Mesendoderm (in vitro differentiated cells): Measurements from ENCODE around the gene TSEN2.

Experiments used
- DNase-seq: peaks from one replicate; pipeline ENCODE4 v3.0.0; 2013
- H2AK5ac ChIP-seq: 2 replicates; pipeline ENCODE4 v1.6.1; 2013; ENCODE audit warnings: low read length, inconsistent platforms
- H2BK120ac ChIP-seq: 2 replicates; pipeline ENCODE4 v1.6.1; 2013; ENCODE audit warnings: low read depth, mild to moderate bottlenecking, low read length, moderate library complexity, mixed read lengths
- H2BK15ac ChIP-seq: replicated peaks from 2 replicates; pipeline ENCODE4 v1.6.1; 2013; ENCODE audit warnings: low read depth, mild to moderate bottlenecking, moderate library complexity
- H2BK5ac ChIP-seq: 2 replicates; pipeline ENCODE4 v1.6.1; 2013; ENCODE audit warnings: low read length, inconsistent platforms
- H3K18ac ChIP-seq: 2 replicates; pipeline ENCODE4 v1.6.1; 2013; ENCODE audit warnings: mild to moderate bottlenecking, low read length, mixed read lengths
- H3K23ac ChIP-seq: one replicate; pipeline ENCODE4 v1.6.1; 2013; ENCODE audit warnings: low read length
- H3K27ac ChIP-seq: 2 replicates; pipeline ENCODE4 v1.5.1; 2013; ENCODE audit warnings: low read depth, mild to moderate bottlenecking, inconsistent platforms, low read length, moderate library complexity
- H3K27me3 ChIP-seq: 2 replicates; pipeline ENCODE4 v1.6.1; 2013; ENCODE audit warnings: low read length, control low read depth, mild to moderate bottlenecking, inconsistent platforms; ENCODE audit not compliant: insufficient read depth, poor library complexity
- H3K36me3 ChIP-seq: 2 replicates; pipeline ENCODE4 v1.6.1; 2013; ENCODE audit warnings: low read length, inconsistent platforms; ENCODE audit not compliant: control insufficient read depth, insufficient read depth
- H3K4ac ChIP-seq: one replicate; pipeline ENCODE4 v1.6.1; 2013; ENCODE audit warnings: low read depth, mild to moderate bottlenecking, low read length, moderate library complexity
- H3K4me1 ChIP-seq: 2 replicates; pipeline ENCODE4 v1.6.1; 2013; ENCODE audit warnings: low read depth, low read length, inconsistent platforms; ENCODE audit not compliant: control insufficient read depth
- H3K4me2 ChIP-seq: 2 replicates; pipeline ENCODE4 v1.6.1; 2013; ENCODE audit warnings: low read length
- H3K4me3 ChIP-seq: 2 replicates; pipeline ENCODE4 v1.5.1; 2013; ENCODE audit warnings: mild to moderate bottlenecking, low read length
- H3K56ac ChIP-seq: one replicate; pipeline ENCODE4 v1.6.1; 2013; ENCODE audit warnings: low read length
- H3K79me1 ChIP-seq: 2 replicates; pipeline ENCODE4 v1.6.1; 2013; ENCODE audit warnings: low read length, inconsistent platforms
- H3K79me2 ChIP-seq: 2 replicates; pipeline ENCODE4 v1.6.1; 2013; ENCODE audit warnings: mild to moderate bottlenecking, low read length; ENCODE audit not compliant: control insufficient read depth, insufficient read depth
- H3K9ac ChIP-seq: 2 replicates; pipeline ENCODE4 v1.6.1; 2013; ENCODE audit warnings: low read length, inconsistent platforms
- H4K5ac ChIP-seq: one replicate; pipeline ENCODE4 v1.6.1; 2013; ENCODE audit warnings: low read length
- H4K8ac ChIP-seq: one replicate; pipeline ENCODE4 v1.6.1; 2013; ENCODE audit warnings: low read depth, mild to moderate bottlenecking, control low read depth, low read length, moderate library complexity
- WGBS: extraction: QIAGEN DNeasy Blood & Tissue Kit; methylation state at CpG from one replicate; pipeline ENCODE4 v1.1.7; 2013; ENCODE audit warnings: low lambda C conversion rate, missing lambda C conversion rate; ENCODE audit not compliant: insufficient coverage; ENCODE audit errors: extremely low coverage; 5-methylcytosine and 5-hydroxymethylcytosine counted together

TSEN2 gene

DNA sequence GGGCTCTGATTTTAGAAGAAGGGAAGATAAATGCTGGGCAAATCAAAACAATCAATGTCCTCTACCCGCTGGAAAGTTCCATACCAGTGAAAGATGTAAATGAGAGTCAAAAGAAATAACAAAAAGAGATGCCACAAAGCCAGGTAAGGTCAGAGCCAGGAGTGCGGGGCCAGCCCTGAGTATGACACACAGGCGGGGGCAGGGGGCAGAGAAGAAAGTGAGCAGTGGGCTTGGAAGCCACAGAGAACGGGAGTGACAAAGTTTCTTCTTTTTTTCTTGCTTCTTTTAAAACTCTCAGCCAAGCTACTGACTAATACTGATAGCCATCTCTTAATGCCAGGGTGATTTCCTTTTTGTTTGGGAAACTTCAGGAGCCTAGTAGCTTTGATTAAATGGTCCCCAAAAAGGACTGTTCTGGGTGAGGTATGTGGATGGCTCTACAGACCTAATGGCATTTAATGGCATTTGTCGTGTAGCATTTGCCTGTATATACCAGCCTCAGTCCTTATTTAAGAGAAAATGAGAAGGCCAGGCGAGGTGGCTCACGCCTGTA lies 23.1 kb upstream of the TSEN2 start:
- no peak for DNase-seq
- Histone ChIP-seq H4K8ac (no peak overlapping the region), H2BK15ac (no peak overlapping the region), H4K5ac (no peak overlapping the region), H2BK120ac (no peak overlapping the region), H3K27me3 (no peaks in the 10 kb centered on the region), H3K4me1 (no peaks in the 10 kb centered on the region), H3K79me2 (no peaks in the 10 kb centered on the region), H3K9ac (no peak overlapping the region), H2BK5ac (no peak overlapping the region), H3K4ac (no peak overlapping the region), H3K36me3 (no peaks in the 10 kb centered on the region), H3K4me2 (no peak overlapping the region), H3K79me1 (no peaks in the 10 kb centered on the region), H3K27ac (no peak overlapping the region), H3K4me3 (no peak overlapping the region), H2AK5ac (no peak overlapping the region), H3K56ac (no peak overlapping the region), H3K23ac (no peak overlapping the region), H3K18ac (no peak overlapping the region)
- WGBS = no CpG with 5 or more reads among the region's 7 CpGs

DNA sequence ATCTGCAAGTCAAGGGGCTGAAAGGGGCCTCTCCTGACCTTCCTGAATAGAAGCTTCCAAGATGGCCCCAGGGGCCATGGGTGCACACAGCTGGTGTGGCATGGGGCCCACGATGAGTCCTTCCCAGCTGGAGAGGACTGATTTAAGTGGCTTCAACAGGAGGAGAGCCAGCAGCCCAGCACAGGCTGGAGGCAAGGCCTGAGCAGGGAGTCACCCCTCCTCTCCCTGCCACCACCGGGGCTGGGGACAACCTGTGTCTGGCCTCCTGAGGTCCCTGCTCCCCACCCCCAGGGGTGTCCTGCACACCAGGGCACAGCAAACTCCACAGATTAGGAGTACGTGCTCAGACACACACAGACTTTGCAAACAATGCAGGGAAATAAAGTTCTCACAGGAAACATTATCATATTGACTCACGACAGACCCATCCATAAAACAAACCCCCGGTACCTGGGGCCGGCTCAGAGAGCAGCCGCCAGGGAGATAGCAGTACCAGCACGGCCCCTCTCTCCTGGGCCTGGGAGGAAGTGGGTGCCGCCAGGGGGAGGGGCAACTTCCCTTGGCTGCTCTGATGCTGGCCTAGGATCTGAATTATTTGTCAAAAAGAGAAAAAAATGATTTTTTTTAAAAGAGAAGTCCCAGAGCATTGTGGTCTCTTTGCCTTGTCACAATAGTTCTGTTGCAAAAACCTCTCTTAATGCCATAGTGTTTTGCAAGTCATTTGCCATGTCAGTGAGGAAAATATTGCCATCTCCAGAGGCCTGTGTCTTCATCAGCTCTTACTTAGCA lies 21.9 kb upstream of the TSEN2 start:
- H3K79me1 ChIP-seq = no peaks in the 10 kb centered on the region
- H3K27me3 ChIP-seq = no peaks in the 10 kb centered on the region
- no peak overlapping the region for H2BK120ac ChIP-seq
- no peak overlapping the region for H2BK15ac ChIP-seq
- H4K5ac ChIP-seq = no peak overlapping the region
- H3K27ac ChIP-seq = no peak overlapping the region
- H3K4me1 ChIP-seq = no peaks in the 10 kb centered on the region
- no peak overlapping the region for H3K4ac ChIP-seq
- H3K9ac ChIP-seq = no peak overlapping the region
- no peak overlapping the region for H3K18ac ChIP-seq
- no peaks in the 10 kb centered on the region for H3K36me3 ChIP-seq
- H4K8ac ChIP-seq = no peak overlapping the region
- no peak overlapping the region for H3K56ac ChIP-seq
- H3K23ac ChIP-seq = no peak overlapping the region
- H2AK5ac ChIP-seq = no peak overlapping the region
- no peak overlapping the region for H3K4me3 ChIP-seq
- H3K4me2 ChIP-seq = no peak overlapping the region
- DNase-seq = no peak
- H3K79me2 ChIP-seq = no peaks in the 10 kb centered on the region
- no peak overlapping the region for H2BK5ac ChIP-seq
- WGBS = no CpG with 5 or more reads among the region's 9 CpGs

DNA sequence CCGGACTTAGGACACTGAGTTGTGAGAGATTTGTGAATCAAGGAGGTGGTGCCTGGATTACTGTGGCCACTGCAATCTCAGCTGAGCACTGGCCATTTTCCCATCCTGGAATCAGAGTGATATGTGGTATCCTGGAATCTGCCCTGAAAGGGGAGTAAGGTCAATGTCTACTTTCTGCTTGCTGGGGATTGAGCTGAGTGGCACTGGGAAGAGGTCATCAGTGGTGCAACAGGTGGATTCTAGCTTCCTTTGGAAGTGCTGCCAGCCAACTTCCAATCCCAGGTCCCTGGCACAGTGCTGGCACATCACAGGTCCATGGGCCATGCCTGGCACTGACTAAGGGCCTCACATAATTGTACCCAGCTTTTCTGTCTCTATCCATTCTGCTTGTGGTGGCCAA lies 20.6 kb upstream of the TSEN2 start:
- Histone ChIP-seq H2AK5ac (no peak overlapping the region), H2BK120ac (no peak overlapping the region), H3K36me3 (no peaks in the 10 kb centered on the region), H3K4me1 (no peaks in the 10 kb centered on the region), H3K27me3 (no peaks in the 10 kb centered on the region), H2BK5ac (no peak overlapping the region), H3K79me1 (no peaks in the 10 kb centered on the region), H3K56ac (no peak overlapping the region), H3K4ac (no peak overlapping the region), H3K4me3 (no peak overlapping the region), H3K9ac (no peak overlapping the region), H3K18ac (no peak overlapping the region), H3K23ac (no peak overlapping the region), H3K4me2 (no peak overlapping the region), H2BK15ac (no peak overlapping the region), H4K8ac (no peak overlapping the region), H4K5ac (no peak overlapping the region), H3K27ac (no peak overlapping the region), H3K79me2 (no peaks in the 10 kb centered on the region)
- DNase-seq = no peak
- no CpG with 5 or more reads among the region's 1 CpG for WGBS

DNA sequence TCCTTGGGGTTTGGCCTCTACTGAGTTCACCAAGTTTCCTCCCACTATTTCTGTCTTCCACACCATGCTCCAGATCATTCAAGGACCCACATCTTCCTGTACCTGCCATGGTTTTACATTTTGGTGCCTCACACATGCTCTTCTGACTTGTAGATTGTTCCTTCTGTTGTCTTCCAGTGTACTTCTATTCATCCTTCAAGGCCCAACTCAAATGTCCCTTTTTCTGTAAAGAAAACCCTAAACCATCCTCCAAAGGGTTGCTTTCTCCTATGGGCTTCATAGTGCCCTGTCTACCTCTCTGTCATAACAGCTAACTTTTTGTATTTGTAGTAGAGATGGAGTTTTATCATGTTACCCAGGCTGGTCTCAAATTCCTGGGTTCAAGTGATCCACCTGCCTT lies 20.1 kb upstream of the TSEN2 start:
- Histone ChIP-seq H3K4me2 (no peak overlapping the region), H3K27me3 (no peaks in the 10 kb centered on the region), H2BK15ac (no peak overlapping the region), H4K8ac (no peak overlapping the region), H2AK5ac (no peak overlapping the region), H3K4ac (no peak overlapping the region), H3K27ac (no peak overlapping the region), H4K5ac (no peak overlapping the region), H3K36me3 (no peaks in the 10 kb centered on the region), H3K56ac (no peak overlapping the region), H3K79me1 (no peaks in the 10 kb centered on the region), H2BK120ac (no peak overlapping the region), H3K79me2 (no peaks in the 10 kb centered on the region), H3K4me1 (no peaks in the 10 kb centered on the region), H2BK5ac (no peak overlapping the region), H3K4me3 (no peak overlapping the region), H3K9ac (no peak overlapping the region), H3K18ac (no peak overlapping the region), H3K23ac (no peak overlapping the region)
- no peak for DNase-seq

DNA sequence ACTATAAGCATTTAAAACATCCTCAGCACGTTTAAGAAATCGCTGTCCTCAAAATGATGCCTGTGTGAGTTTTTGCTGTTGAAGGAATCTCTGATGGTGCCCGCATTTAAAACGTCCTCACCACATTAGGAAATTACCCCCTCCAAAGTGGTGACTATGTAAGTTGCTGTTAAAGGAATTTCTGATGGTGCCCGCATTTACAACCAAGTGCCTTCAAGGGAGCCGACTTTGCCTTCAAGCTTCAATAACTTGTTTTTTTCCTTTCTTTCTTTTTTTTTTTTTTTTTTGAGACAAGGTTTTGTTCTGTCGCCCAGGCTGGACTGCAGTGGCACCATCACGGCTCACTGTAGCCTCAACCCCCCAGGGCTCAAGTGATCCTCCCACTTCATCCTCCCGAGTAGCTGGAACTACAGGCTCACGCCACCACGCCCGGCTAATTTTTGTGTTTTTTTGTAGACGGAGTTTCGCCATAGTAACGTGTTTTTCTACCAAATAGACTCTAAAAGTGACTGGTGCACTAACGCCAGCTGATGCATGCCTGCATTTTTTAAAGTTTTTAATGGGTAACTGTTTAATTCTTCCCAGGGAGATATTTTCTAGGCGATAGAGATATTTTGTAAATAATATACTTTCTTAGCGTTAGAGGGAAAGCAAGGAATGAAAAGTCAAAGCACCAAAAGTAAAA lies 19.0 kb upstream of the TSEN2 start:
- Histone ChIP-seq H3K27ac (no peak overlapping the region), H4K8ac (no peak overlapping the region), H3K4ac (no peak overlapping the region), H2BK5ac (no peak overlapping the region), H3K4me2 (no peak overlapping the region), H3K36me3 (no peaks in the 10 kb centered on the region), H2AK5ac (no peak overlapping the region), H3K18ac (no peak overlapping the region), H3K79me2 (no peaks in the 10 kb centered on the region), H3K9ac (no peak overlapping the region), H2BK120ac (no peak overlapping the region), H3K23ac (no peak overlapping the region), H3K56ac (no peak overlapping the region), H3K27me3 (no peaks in the 10 kb centered on the region), H3K79me1 (no peaks in the 10 kb centered on the region), H3K4me1 (no peaks in the 10 kb centered on the region), H3K4me3 (no peak overlapping the region), H4K5ac (no peak overlapping the region), H2BK15ac (no peak overlapping the region)
- no peak for DNase-seq
- WGBS = no CpG with 5 or more reads among the region's 18 CpGs
